Measurements from ENCODE around the gene AGT.

GRCh38 chr1:230700132-230700531 is 13.8 kb downstream of the AGT start:
- TF ChIP-seq CTCF (IDR thresholded peaks at IDR 0.05) (no peak), POLR2A (IDR thresholded peaks at IDR 0.05) (no peak)

Measured in testis (tissue), 2 donors.